Activated gamma-delta T cell treated with Interleukin-2 at 50 U/mL for 16 hours (primary cell): ENCODE measurements around the gene CES3.
A peak's percentile ranks its signal among the peaks of the same experiment; 100 is the strongest.

Experiments
- DNase-seq: peaks from one replicate; pipeline ENCODE4 v3.0.0-alpha.2; 2020

CES3 gene

DNA sequence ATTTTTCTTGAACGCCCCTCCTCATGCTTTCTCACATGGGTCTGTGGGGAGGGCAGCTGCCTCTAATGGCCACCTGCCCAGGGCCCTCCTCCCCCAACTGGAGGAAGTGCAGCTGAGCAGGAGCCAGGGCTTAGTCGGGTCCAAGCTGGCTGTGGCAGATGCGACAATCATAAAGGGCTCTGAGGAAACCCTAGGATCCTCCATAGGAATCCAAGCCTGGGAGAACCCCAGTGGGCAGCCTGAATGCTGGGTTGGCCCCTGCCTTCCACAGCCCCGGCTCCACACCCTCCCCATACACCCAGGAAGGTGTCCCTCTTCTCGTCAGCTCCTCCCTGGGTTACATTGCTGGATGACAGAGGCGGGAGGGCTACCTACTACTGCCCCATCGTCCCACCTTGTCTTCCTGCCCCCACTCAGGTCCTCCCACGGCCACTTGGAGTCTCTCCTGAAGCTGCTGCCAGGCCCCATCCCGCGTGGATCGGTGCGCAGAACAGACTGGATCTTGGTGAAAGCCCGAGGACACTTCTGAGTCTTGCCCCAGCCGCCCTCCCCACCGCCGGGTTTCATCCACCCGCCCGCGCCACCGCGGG lies 52.3 kb downstream of the CES3 start:
- no peak for DNase-seq

DNA sequence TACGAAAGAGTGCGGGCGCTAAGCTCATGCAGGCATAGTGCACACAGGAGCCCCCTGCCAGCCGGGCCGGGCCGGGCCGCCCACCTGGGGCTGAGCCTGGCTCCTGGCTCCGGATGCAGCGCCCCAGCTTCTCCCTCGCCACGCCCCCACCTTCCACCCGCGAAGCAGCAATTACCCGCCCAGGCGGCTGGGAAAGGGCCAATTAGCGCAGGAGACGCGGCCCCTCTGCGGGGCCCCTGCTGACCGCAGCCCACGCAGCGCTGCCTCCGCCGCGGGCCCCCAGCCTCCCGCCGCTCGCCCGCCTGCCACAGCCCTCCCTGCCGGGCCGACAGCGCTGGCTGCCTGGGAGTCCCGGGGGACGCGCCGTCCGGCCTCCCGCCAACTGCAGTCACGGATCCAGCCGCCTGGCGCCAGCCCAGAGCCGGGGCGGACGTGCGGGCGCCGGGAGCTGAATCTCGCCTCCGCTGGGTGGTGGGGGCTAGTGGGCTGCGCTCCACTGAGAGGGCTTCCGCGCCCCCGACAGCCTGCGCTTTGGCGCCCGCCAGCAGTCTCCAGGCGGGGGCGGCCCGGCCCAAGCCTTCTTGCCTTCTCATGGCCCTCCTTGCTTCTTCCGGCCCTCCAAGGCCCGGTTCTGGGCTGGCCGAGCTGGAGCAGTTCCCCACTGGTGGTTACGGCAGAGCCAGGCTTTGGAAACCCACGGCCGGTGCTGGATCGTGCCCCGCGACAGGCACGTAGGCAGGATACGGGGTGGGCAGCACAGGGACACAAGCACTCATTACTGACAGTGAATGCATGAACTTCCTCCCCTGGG lies 53.0 kb downstream of the CES3 start:
- peak; percentile 55 for DNase-seq

DNA sequence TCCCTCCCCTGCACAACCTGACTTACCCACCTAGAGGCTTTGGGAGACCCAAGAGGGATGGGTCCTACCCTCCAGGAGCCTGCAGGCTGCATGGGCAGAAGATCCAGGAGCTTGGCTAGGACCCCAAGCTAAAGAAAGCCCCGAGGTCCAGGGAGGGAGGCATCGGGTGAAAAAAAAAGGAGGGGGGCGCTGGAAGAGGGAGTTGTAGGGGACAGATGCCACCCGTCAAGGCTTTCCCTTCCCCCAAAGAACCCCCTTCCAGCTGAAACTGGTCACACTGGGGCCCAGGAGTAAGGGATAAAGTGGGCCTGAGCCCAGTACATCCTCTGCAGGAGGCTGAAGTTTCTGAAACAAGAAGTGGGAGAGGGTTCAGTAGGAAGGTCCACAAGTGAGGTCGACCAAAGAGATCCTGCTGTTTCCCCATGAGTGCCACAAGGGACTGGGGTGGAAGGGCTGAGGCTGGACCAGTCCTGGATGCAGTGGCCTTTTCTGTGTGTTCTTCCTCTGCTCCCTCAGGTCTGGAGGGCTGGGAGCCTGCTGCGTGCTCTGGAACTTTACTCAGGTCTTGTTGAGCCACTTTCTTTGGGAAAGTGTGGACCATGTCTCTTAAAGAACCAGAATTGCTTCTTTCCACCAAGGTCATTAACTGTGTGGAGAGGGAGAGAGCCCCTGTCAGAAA lies 53.7 kb downstream of the CES3 start:
- DNase-seq, result no peak

DNA sequence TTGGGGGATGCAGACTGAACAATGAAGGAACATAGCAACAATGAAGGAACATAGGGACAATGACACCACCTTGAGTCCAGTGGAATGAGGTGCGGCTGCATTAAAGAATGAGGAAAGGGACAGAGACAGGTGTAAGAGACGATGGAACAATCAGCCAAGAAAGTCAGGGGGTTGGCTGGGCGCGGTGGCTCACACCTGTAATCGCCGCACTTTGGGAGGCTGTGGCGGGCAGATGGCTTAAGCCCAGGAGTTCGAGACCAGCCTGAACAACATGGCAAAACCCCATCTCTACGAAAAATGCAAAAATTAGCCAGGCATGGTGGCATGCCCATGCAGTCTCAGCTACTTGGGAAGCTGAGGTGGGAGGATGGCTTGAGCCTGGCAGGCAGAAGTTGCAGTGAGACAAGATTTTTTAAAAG lies 54.3 kb downstream of the CES3 start:
- DNase-seq, result no peak

DNA sequence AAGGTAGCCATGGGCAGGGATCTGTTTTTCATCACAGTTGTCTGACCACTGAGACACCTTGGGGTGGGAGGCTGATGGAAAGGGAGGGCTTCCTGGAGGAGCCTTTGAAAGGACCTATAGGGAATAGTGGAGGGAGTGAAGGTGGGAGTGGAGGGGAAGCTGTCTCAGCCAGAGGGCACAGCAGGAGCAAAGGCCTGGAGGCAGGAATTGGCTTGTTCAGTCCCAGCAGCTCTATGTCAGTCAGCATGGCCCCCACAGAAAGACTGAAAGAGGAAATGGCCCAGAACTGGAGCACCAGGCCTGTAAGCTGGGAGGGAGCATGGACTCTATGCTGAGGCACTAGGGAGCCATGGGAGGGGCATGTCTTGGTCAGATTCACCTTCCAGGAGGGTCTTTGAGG lies 55.1 kb downstream of the CES3 start:
- no peak for DNase-seq

DNA sequence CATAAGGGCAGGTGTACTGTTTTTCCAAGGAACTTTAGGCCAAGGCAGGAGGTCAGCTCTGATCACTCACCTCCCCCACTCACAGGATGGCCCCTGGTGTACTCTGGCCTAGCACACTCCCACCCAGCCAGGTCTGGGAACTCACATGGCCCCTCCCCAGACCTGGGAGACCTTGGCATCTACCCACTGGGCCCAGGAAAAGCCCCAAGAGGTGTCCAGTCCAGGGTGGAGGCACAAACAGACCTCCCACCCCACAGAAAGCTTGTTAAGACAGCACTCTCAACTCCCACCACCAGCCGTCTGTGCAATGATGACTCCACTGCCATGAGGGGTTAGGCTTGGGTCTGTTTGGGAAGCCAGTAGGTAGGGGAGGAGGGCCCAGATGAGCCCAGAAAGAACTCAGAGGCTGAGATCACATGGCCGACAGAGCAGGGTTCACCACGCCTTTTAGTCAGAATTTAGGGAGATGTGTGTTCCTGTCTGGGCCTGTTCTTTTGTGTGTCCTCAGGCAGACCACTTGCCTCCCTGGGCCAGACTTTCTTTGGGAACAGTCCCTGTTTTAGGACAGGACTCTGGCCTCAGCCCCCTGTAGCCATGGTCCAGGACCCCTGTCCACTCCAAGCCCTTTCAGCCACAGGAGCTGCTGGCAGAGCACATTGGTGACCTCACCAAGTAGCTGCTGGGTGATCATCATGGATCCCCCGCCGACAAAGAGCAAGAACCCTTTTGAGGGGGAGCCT lies 55.8 kb downstream of the CES3 start:
- no peak for DNase-seq

DNA sequence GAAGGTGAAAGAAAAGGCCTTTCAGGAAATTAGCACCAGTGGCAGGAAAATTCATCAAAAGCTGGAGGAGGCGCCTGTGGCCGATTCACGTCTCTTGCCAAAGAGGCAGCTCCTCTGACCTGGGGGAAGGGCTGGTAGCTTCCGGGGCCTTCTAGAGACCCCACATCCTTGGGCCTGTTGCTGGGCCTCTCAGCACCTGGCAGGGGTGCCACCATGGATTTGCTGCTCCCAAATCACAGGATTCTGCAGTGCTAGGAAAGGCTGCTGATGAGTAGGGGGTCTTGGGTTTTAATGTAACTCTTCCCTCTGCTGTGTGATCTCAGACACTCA lies 56.3 kb downstream of the CES3 start:
- DNase-seq, result no peak

DNA sequence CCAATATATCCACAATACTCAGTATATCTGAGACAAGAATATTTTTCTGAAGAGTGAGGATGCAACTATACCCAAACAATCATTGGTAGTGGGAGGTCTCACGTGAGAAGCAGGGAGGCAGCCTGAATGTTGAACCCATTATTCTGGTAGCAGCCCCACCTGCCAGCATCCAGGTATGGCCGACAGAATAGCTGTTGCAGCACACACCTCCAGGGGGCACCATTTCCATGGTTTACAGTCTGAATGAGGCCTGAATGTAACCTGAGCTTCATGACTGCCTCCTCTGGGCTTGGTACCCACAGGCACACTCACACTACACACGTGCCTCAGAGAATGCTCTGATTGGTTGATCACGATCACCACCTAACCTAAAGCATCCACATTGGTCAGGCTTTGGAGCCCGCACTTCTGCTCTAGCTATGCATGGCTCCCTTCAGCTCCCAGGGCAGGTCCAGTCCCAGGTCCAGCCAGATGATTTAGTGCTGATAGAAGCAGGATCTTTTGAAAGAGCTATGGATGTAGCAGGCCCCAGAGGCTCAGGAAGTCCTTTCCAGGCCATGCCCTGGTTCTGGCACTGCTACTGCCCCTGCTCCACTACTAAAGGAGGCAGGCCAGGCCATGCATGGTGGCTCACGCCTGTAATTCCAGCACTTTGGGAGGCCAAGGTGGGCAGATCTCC lies 56.9 kb downstream of the CES3 start:
- DNase-seq, result peak; percentile 82

DNA sequence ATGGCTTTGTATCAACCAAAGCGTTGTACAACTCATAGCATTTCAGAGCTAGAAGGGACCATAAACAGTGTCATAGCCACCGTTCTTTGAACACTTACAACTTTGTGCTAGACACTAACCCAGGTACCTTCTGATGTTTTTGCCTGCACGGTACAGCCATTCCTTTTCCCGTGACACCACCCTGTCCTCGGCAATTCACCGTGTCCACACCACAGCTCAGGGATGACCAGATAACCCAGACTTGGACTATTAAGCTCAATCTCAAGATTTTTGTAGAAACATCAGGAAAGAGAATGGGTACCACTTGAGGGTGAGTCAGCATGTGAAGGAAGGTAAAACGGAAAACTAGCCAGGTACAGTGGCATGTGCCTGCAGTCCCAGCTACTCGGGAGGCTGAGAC lies 58.1 kb downstream of the CES3 start:
- no peak for DNase-seq

DNA sequence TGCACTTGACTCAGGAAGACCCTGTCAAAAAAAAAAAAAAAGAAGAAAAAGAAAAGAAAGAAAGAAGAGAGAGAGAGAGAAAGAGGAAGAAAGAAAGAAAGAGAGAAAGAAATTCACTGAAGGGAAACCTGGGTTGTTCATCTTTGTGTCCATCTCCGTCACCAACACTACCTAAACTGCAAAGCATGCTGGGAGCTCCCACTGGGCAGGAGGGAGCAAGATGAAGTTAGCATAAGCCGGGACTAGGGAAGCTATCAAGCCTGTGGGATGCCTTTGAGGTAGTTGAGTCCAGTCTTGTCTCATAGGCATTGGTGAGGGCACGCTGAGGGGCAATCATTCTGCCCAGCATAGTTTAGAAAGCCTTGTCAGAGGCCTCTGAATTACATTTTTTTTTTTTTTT lies 60.3 kb downstream of the CES3 start:
- DNase-seq, result no peak

DNA sequence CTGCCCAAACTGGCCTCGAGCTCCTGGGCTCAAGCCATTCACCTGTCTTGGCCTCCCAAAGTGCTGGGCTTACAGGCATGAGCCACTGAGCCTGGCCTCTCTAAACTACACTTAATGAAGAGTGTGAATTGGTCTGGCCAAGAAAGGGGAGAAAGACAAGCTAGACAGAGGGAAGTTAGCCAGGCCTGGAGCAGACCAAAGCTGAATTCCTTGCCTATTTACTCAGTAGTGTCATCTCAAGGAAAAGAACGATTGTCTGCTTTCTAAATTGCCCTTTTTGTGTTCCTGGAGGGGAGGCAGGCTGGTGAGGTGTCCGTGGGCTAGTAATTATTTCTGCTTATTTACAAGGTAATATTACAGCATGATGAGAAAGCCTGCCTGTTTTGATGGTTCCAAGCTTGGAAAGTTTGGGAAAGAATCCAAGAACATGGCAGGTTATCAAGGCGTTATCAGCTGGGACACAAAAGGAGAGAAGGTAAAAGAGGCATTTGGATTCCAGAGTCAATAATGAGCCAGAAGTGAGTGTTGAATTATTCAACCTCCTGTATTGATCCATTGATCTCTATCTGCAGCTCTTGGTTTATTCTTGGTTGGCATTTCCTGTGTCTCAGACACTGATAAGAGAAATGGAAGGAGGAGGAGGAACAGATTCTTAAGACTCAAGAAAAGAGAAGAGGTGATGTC lies 61.6 kb downstream of the CES3 start:
- DNase-seq, result no peak

DNA sequence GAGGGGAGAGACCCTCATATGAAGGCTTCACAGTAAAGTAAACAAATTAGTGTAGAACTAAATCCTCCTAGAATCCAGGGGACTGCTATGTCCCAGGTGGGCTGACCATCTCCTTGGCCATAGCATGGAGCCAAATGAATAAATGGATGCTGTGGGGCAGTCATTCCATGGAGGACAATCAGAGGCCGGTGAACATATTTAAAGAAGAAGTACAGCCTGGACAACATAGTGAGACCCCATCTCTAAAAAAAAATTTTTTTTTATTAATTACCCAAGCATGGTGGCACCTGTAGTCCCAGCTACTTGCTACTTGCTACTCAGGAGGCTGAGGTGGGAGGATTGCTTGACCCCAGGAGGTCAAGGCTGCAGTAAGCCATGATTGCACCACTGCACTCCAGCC lies 62.6 kb downstream of the CES3 start:
- no peak for DNase-seq
